ENCODE data around the gene TMEM220. TPM values are rescaled to one million over a fixed set of nuclear protein-coding genes. Genes with fewer than 3 reads are reported as not detected.
"Not testable (repeated sequence)": the region's sequence is repeated elsewhere in the genome, so short reads cannot be mapped to it uniquely, and the experiment has no call there.

Gene TMEM220
- total RNA-seq, 1 donor from 2014 or later, result 42.7 TPM

GRCh38 chr17:10755592-10756127 lies 25.8 kb upstream of the TMEM220 start:
- ATAC-seq, result no peak
- DNase-seq (ENCODE audit: low spot score), result no peak

DNA sequence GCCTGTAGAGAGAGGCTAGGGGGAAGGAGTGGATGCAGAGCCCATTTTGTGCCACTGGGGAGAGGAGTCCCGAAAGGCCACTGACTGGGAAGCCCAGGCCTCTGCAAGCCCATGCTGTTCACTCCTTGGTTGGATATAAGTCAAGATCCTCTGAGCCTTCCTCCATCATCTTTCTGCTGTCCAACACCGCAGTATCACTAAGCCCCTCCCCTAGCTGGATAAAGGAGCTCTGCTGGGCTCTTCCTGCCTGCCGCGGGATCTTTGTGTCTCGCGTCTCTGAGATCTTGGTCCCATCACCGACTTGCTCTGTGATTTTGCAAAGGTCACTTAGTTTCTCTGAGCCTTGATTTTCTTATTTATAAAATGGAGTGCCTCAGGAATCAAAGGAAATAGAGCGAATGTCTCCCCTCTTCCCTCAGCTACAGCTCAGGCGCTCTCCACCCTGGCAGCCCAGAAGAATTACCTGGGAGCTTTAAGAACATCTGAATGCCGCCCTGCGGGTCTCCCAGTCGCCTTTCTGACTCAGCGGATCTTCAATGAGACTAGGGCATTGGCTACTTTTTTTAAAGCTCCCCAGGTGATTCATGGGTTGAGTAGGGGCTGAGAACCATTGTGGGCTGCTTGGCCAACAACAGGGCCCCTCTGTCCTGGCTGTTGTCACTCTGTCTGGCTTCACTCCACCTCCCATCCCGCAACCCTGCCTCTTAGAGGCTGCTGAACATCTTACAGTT lies 25.2 kb upstream of the TMEM220 start:
- DNase-seq (ENCODE audit: low spot score) (no peak), ATAC-seq (no peak)

DNA sequence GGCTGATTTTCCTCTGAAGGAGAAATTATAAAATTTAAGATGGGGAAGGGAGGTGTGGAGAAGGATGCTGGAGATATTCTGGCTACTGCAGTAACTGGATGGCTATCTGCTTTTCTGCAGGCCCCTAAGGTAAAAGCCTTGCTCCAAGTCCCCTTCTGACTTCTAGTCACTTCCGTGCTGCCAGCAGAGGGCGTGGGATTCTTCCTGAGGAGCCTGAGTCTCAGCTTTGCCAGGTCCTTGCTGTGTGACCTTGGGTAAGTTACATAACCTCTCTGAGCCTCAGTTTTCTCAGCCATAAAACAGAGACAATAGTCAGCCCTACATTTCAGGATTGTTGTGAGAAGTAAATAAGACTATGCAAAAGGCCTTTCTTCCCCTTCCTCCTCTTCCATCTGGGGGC lies 24.3 kb upstream of the TMEM220 start:
- no peak for ATAC-seq
- no peak for DNase-seq (ENCODE audit: low spot score)

- ATAC-seq (no peak), DNase-seq (ENCODE audit: low spot score) (no peak)
Observed at GRCh38 chr17:10752696-10753095, 22.9 kb upstream of the TMEM220 start.

DNA sequence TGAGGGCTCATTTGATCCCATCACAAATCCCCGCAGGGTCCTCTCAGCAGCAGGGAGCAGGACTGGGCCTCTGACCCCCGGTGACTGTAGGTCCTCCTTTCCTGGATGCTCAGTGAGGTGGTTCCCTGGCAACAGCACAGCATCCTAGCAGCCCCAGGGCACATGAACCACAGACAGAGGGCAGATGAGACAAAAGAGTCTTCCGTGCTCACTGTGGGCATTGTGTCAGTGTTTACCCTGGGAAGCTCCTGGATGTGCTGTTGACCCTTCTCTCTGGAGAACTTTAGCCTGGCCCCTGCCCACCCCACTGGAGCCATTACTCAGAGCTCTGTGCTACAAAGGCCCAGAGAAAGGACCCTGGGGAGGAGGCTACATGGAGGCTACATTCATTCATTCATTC lies 21.7 kb upstream of the TMEM220 start:
- no peak for ATAC-seq
- no peak for DNase-seq (ENCODE audit: low spot score)

GRCh38 chr17:10750210-10750609 lies 20.4 kb upstream of the TMEM220 start:
- DNase-seq (ENCODE audit: low spot score), result no peak
- ATAC-seq, result peak; percentile 56

GRCh38 chr17:10748531-10749181 lies 18.8 kb upstream of the TMEM220 start:
- ATAC-seq, result no peak
- DNase-seq (ENCODE audit: low spot score), result no peak

DNA sequence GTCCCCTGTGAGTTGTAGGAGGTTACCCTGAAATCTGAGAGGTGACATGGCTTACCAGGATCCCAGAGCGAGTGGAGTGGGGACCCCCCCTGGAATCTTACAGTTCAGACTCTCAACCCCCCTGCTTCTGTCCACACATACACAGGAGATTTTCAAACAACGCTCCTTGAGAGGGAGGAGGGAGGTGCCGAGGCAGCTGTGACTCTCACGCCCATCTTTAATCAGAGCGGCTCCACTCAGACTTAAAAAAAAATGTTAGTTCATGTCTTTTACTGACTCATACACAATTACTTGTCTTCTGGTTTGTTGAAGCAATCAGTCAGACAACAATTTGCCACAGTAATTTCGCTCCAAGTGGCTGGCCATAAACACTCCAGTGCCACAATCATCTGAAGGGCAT lies 15.4 kb upstream of the TMEM220 start:
- no peak for DNase-seq (ENCODE audit: low spot score)
- no peak for ATAC-seq

DNA sequence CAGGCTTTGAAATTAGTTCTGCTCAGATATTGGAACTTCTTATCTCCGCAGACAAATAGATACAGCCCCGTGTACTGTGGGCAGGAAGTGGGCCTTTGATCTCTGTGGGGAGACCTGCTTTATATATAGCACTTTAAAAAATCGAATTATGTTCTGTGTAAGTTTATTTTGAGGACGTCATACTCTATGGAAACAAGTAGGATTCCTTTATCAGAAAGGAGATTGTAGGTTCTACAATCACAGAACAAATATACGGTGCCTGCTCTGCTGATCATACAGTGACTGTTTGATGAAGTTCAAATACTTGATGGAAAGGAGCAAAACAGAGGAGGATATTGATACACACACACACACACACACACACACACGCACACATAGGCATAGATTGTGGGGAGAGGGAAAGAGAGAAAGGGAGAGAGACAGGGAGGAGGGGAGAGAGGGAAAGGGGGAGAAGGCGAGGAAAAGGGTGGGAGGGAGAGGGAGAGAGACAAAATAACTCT lies 14.7 kb upstream of the TMEM220 start:
- DNase-seq (ENCODE audit: low spot score) (no peak), ATAC-seq (peak; percentile 29)

DNA sequence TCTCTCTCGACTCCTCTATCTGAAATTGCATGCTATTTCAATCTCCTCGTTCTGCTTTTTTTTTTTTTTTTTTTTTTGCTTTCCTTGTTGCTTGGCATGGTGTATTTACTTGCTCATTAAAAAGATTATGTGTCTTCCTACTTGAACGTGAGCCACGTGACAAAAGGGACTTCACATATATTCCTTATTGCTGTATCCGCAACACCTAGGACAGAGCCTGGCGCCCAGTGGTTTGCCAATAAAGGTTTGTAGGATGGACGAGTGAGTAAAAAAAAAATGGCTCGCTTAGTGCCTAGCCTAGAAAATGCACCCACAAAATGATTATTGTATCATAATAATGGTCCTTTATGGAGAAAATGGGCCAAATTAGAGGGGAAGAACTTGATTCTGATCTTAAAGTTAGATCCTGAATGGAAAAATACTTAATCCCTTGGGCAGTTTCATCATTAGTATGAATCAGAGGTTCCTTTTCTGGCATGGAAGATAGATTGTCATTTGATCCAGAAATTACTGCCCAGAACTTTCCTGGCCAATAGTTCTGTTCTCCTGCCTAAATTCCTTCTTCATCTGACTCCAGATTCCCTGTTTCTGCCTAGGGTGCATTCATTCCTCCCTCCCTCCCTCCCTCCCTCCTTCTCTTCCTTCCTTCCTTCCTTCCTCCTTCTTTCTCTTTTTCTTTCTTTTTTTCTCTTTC lies 13.6 kb upstream of the TMEM220 start:
- DNase-seq (ENCODE audit: low spot score) (no peak), ATAC-seq (peak; percentile 36)

GRCh38 chr17:10742431-10742830 lies 12.6 kb upstream of the TMEM220 start:
- no peak for ATAC-seq
- DNase-seq (ENCODE audit: low spot score), result no peak

DNA sequence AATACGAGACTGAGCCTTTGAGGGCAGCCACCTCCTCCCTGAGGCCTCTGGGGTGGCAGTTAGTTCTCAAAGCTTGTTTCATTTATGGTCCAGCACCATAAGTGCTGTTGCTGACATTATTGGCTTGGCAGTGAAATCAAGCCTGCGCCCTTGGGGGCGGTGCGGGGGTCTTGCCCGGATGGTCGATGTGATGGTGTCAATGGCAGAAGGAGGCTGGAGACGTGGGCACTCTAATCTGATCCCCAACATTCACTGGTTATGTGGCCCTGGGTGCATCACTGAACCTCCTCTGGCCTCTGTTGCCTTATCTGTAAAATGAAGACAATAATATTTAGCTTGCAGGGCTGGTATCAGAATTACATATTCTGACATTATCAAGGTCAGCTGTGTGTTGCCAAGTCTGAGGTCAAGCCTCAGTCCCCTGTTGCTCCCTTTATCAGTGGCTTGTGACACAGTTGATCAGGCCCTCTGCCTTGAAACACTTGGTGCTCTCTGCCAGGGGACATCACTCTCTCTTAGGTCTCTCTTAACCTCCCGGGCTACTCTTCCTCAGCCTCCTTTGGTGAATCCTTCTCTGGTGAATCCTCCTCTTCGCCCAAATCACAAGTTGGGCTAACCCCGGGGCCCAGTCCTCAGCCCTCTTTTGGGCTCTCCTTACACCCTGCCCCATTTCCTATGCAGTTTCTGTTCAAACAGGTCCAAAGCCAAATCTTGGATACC lies 11.8 kb upstream of the TMEM220 start:
- no peak for DNase-seq (ENCODE audit: low spot score)
- ATAC-seq, result no peak

DNA sequence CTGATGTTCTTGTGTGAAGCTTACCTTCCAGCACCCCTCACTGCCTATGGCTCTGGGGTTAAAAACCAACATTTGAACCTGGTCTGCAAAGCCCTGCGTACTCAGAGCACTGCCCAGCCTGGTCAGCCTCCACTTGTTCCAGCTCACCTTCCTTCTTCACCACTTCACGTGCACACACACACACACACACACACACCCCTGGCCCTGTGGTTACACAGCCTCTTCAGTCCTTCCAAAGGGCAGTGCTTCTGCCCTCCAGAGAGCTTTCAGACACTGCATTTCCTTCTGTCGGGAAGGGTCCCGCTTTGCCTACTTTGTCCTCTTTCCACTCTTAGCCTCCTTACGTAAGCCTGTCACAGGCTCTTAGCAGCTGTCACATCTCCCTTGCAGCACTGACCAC lies 9.6 kb upstream of the TMEM220 start:
- ATAC-seq (no peak), DNase-seq (ENCODE audit: low spot score) (no peak)

DNA sequence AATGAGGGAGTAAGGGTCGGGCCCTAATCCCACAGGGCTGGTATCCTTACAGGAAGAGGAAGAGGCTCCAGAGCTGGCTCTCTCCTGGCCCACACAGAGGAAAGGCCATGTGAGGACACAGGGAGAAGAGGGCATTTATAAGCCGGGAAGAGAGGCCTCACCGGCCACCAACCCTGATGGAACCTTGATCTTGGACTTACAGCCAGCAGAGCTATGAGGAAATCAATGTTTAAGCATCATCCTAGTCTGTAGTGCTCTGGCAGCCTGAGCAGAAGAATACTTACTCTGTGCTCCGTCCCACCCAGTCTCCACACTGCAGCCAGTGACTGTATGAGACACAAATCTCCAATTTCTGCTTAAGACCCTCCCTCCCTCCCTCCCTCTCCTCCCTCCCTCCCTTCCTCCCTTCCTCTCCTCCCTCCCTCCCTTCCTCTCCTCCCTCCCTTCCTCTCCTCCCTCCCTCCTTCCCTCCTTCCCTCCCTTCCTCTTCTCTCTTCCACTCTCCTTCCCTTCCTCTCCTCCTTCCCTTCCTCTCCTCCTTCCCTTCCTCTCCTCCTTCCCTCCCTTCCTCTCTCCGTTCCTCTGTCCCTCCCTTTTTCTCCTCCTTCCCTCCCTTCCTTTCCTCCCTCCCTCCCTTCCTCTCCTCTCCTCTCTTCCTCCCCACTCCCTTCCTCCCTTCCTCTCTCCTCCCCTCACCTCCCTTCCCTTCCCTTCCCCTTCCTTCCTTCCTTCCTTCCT lies 8.9 kb upstream of the TMEM220 start:
- DNase-seq (ENCODE audit: low spot score), result peak; percentile 58
- peak; percentile 65 for ATAC-seq

DNA sequence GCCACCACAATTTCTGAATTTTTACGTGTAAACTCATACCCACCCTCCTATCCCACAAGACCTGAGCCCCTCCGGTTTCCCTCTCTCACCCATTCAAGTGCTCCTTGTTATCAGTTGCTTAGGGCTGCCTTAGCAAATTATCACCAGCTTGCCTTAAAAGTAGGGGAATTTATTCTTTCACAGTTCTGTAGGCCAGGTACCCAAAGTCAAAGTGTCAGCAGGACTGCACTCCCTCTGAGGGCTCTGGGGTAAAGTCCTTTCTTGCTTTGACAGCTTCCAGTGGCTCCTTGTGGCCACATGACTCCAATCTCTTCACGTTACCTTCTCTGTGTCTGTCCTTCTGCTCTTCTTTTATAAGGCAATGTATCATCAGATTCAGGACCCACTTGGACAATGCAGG lies 7.9 kb upstream of the TMEM220 start:
- DNase-seq (ENCODE audit: low spot score) (no peak), ATAC-seq (no peak)

GRCh38 chr17:10737168-10737622 lies 7.4 kb upstream of the TMEM220 start:
- peak; percentile 95 for ATAC-seq
- peak; percentile 87 for DNase-seq (ENCODE audit: low spot score)

DNA sequence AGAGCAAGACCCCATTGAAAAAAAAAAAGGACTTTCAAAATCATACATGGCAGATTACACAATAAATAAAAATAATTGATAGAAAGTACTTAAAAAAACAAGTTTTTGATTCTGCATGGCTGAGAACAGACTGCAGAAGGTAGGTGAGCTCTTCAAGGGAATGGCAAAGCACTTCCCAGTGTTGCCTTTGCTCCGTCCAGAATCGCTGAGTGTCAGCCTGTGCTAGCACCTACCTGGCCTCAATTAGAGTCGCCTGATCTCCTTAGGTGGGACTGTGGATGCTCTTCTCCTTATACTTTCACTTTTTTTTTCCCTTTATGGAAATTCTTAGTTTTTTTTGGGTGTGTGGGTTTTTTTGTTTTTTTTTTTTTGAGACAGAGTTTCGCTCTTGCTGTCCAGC lies 6.0 kb upstream of the TMEM220 start:
- no peak for DNase-seq (ENCODE audit: low spot score)

GRCh38 chr17:10735251-10735650 lies 5.4 kb upstream of the TMEM220 start:
- no peak for DNase-seq (ENCODE audit: low spot score)
- no peak for ATAC-seq

More for the DNA sequence above, 6.0 kb upstream of the TMEM220 start:
- ATAC-seq, result no peak

- DNase-seq (ENCODE audit: low spot score) (no peak), ATAC-seq (no peak)
Observed at GRCh38 chr17:10733666-10734065, 3.8 kb upstream of the TMEM220 start.

DNA sequence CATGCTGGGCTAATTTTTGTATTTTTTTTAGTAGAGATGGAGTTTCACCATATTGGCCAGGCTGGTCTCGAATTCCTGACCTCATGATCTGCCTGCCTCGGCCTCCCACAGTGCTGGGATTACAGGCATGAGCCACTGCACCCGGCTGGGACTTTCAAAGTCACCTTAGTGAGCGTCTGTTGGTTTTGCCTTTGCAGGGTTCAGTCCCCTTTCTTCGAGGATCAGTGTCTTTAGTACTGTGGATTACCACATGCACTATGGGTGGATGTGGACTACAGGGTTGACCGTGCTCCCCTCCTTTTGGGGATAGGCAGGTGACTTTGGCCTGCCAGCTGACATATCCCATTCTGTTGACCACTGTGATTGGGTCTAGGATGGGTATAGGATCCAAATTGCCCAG lies 2.3 kb upstream of the TMEM220 start:
- DNase-seq (ENCODE audit: low spot score); ATAC-seq: not testable (repeated sequence)

Measured in left lobe of liver (tissue), 2 donors.